Measurements from ENCODE around the gene FUT9. TPM values are rescaled to one million over a fixed set of nuclear protein-coding genes. Genes with fewer than 3 reads are reported as not detected.

FUT9 gene
- polyA plus RNA-seq, 1 donor (not counting 4 experiments of a cell fraction or from before 2014, with no cell fraction given), result not detected

DNA sequence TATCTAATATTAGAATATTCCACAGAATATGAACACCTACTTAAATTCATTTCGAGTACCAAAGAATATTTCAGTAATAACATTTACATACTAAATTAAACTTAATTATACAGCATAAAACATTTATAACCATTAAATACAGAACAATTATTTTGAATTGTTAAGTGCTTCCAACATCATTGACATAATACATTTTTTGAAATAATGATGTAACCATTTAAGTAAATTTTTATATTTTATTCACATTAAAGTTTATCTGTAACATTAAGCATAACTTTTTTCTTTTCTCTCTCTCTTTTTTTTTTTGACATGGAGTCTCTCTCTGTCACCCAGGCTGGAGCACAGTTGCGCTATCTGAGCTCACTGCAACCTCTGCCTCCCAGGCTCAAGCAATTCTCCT lies 44.5 kb downstream of the FUT9 start:
- H2AFZ ChIP-seq (ENCODE audit: control insufficient read depth, low read length), result no peak overlapping the region
- H3K4me3 ChIP-seq (ENCODE audit: control insufficient read depth in 2 of 3, extremely low read depth in 1 of 3, insufficient read depth in 2 of 3, low read depth in 1 of 3, low read length in 3 of 3), result no peak overlapping the region
- TF ChIP-seq, protein P1, sequence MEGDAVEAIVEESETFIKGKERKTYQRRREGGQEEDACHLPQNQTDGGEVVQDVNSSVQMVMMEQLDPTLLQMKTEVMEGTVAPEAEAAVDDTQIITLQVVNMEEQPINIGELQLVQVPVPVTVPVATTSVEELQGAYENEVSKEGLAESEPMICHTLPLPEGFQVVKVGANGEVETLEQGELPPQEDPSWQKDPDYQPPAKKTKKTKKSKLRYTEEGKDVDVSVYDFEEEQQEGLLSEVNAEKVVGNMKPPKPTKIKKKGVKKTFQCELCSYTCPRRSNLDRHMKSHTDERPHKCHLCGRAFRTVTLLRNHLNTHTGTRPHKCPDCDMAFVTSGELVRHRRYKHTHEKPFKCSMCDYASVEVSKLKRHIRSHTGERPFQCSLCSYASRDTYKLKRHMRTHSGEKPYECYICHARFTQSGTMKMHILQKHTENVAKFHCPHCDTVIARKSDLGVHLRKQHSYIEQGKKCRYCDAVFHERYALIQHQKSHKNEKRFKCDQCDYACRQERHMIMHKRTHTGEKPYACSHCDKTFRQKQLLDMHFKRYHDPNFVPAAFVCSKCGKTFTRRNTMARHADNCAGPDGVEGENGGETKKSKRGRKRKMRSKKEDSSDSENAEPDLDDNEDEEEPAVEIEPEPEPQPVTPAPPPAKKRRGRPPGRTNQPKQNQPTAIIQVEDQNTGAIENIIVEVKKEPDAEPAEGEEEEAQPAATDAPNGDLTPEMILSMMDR (optimal IDR thresholded peaks at IDR 0.05 in 1 of 3, IDR thresholded peaks at IDR 0.05 in 1 of 3, conservative IDR thresholded peaks at IDR 0.05 in 1 of 3; ENCODE audit: extremely low read depth in 1 of 3, insufficient read depth in 2 of 3, low read length in 3 of 3), result no peak
- TF ChIP-seq EZH2 (IDR thresholded peaks at IDR 0.05; ENCODE audit: low read length), result no peak
- no peaks in the 10 kb centered on the region for H3K27me3 ChIP-seq (ENCODE audit: control insufficient read depth, extremely low read depth, insufficient read depth, low read length)
- no peaks in the 10 kb centered on the region for H3K36me3 ChIP-seq (ENCODE audit: control insufficient read depth in 2 of 2, extremely low read depth in 1 of 2, insufficient read depth in 2 of 2, low read length in 2 of 2)
- dilution Hi-C loops (cut with MboI; ENCODE audit: extremely low pct_ligation_motif_present, low sequenced_read_pairs), result no loop called here
- H3K4me2 ChIP-seq (ENCODE audit: control insufficient read depth, extremely low read depth, insufficient read depth, low read depth, low read length), result no peak overlapping the region
- no peaks in the 10 kb centered on the region for H3K79me2 ChIP-seq (ENCODE audit: control insufficient read depth, insufficient read depth, low read length)
- no peaks in the 10 kb centered on the region for H3K9me3 ChIP-seq (ENCODE audit: control insufficient read depth, low read depth, low read length)
- no peak for DNase-seq (ENCODE audit: low read depth, low spot score)
- H3K27ac ChIP-seq (ENCODE audit: control insufficient read depth, insufficient read depth, low read length), result no peak overlapping the region
- H3K4me1 ChIP-seq (ENCODE audit: control insufficient read depth, extremely low read depth, insufficient read depth, low read length), result peaks cover 8% of the 10 kb centered on the region
- no peaks in the 10 kb centered on the region for H4K20me1 ChIP-seq (ENCODE audit: control insufficient read depth, extremely low read depth, insufficient read depth, low read length)
- H3K9ac ChIP-seq (ENCODE audit: control insufficient read depth, extremely low read depth, insufficient read depth, low read length), result no peak overlapping the region
- no peaks in the 10 kb centered on the region for H3K9me1 ChIP-seq (ENCODE audit: control insufficient read depth, extremely low read depth, insufficient read depth, low read length)
- FAIRE-seq, result no peak

DNA sequence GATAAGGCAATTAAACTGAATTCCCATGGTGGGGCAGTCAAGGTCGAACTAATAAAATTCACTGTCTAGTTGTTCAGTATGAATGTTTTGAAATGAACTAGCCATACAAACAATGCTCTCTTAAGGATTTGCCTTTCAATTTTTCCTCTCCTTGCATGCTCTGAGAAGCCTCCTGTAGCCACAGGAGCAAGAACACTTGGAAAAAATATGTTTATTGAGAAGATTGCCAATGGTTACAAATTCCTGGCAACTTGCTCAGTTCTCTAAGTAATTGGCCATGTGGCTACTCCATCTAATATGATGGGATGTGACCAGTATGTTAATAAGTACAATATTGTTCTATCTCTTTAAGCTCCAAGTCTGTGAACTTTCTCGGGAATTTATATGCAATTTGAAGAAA lies 49.4 kb downstream of the FUT9 start:
- no peak for TF ChIP-seq EZH2 (IDR thresholded peaks at IDR 0.05; ENCODE audit: low read length)
- TF ChIP-seq, protein P1 (optimal IDR thresholded peaks at IDR 0.05 in 1 of 3, IDR thresholded peaks at IDR 0.05 in 1 of 3, conservative IDR thresholded peaks at IDR 0.05 in 1 of 3; ENCODE audit: extremely low read depth in 1 of 3, insufficient read depth in 2 of 3, low read length in 3 of 3), result no peak
- Histone ChIP-seq H3K4me2 (ENCODE audit: control insufficient read depth, extremely low read depth, insufficient read depth, low read depth, low read length) (no peak overlapping the region), H3K4me1 (ENCODE audit: control insufficient read depth, extremely low read depth, insufficient read depth, low read length) (no peaks in the 10 kb centered on the region), H3K27ac (ENCODE audit: control insufficient read depth, insufficient read depth, low read length) (no peak overlapping the region), H3K27me3 (ENCODE audit: control insufficient read depth, extremely low read depth, insufficient read depth, low read length) (no peaks in the 10 kb centered on the region), H3K4me3 (ENCODE audit: control insufficient read depth in 2 of 3, extremely low read depth in 1 of 3, insufficient read depth in 2 of 3, low read depth in 1 of 3, low read length in 3 of 3) (no peak overlapping the region), H3K9ac (ENCODE audit: control insufficient read depth, extremely low read depth, insufficient read depth, low read length) (no peak overlapping the region), H3K36me3 (ENCODE audit: control insufficient read depth in 2 of 2, extremely low read depth in 1 of 2, insufficient read depth in 2 of 2, low read length in 2 of 2) (no peaks in the 10 kb centered on the region), H4K20me1 (ENCODE audit: control insufficient read depth, extremely low read depth, insufficient read depth, low read length) (no peaks in the 10 kb centered on the region), H3K79me2 (ENCODE audit: control insufficient read depth, insufficient read depth, low read length) (no peaks in the 10 kb centered on the region), H2AFZ (ENCODE audit: control insufficient read depth, low read length) (no peak overlapping the region), H3K9me1 (ENCODE audit: control insufficient read depth, extremely low read depth, insufficient read depth, low read length) (no peaks in the 10 kb centered on the region), H3K9me3 (ENCODE audit: control insufficient read depth, low read depth, low read length) (no peaks in the 10 kb centered on the region)
- dilution Hi-C loops (cut with MboI; ENCODE audit: extremely low pct_ligation_motif_present, low sequenced_read_pairs), result no loop called here
- DNase-seq (ENCODE audit: low read depth, low spot score), result no peak
- FAIRE-seq, result no peak

Data from keratinocyte (primary cell).